ENCODE measurements around the gene CADPS2. TPM values are rescaled to one million over a fixed set of nuclear protein-coding genes. Genes with fewer than 3 reads are reported as not detected.
"Not testable (repeated sequence)": the region's sequence is repeated elsewhere in the genome, so short reads cannot be mapped to it uniquely, and the experiment has no call there.

Gene CADPS2
- total RNA-seq, 1 experiment from 2014 or later: 12.2 TPM

- Mint-ChIP-seq H3K4me1 (peaks cover 58% of the 10 kb centered on the region), H3K9me3 (peaks cover 16% of the 10 kb centered on the region), H3K27ac (peak overlapping the region; percentile 100), H3K36me3 (peaks cover 14% of the 10 kb centered on the region), H3K27me3 (ENCODE audit: low read depth) (no peaks in the 10 kb centered on the region), H3K4me3 (peak overlapping the region; percentile 48)
- CTCF ChIA-PET: no interaction called here
- TF ChIP-seq MAX (CRISPR knock-in tag; IDR thresholded peaks at IDR 0.05) (no peak), ZNF512 (CRISPR knock-in tag; IDR thresholded peaks at IDR 0.05; ENCODE audit: borderline replicate concordance) (no peak), STAT6 (CRISPR knock-in tag; conservative IDR thresholded peaks at IDR 0.05; ENCODE audit: low read depth) (no peak), CREM (CRISPR knock-in tag; IDR thresholded peaks at IDR 0.05) (no peak), NR2C2 (CRISPR knock-in tag; IDR thresholded peaks at IDR 0.05) (no peak), ERG (CRISPR knock-in tag; IDR thresholded peaks at IDR 0.05) (no peak), FOXK1 (CRISPR knock-in tag; IDR thresholded peaks at IDR 0.05) (no peak), ZNF425 (CRISPR knock-in tag; conservative IDR thresholded peaks at IDR 0.05) (no peak), SP1 (CRISPR knock-in tag; conservative IDR thresholded peaks at IDR 0.05) (no peak), AFF4 (CRISPR knock-in tag; IDR thresholded peaks at IDR 0.05; ENCODE audit: borderline replicate concordance) (no peak)
- DNase-seq (ENCODE audit: low spot score): no peak
- ATAC-seq: no peak
- POLR2A ChIA-PET: no interaction called here
Measured at GRCh38 chr7:122679813-122680212, 206.4 kb downstream of the CADPS2 start.

- CTCF ChIA-PET; POLR2A ChIA-PET; H3K27me3 Mint-ChIP-seq (ENCODE audit: low read depth): not testable (repeated sequence)
- H3K4me3 Mint-ChIP-seq: peak overlapping the region; percentile 48
- H3K4me1 Mint-ChIP-seq: peaks cover 58% of the 10 kb centered on the region
- peak overlapping the region; percentile 100 for H3K27ac Mint-ChIP-seq
- DNase-seq (ENCODE audit: low spot score) (peak; percentile 88), ATAC-seq (peak; percentile 75)
- peaks cover 17% of the 10 kb centered on the region for H3K36me3 Mint-ChIP-seq
- peaks cover 19% of the 10 kb centered on the region for H3K9me3 Mint-ChIP-seq
- TF ChIP-seq ZNF423 (CRISPR knock-in tag; IDR thresholded peaks at IDR 0.05): peak; percentile 18; the same call in 1 of the 2 replicates
- TF ChIP-seq ETV6 (CRISPR knock-in tag; IDR thresholded peaks at IDR 0.05): peak; percentile 87
- peak; percentile 66; the same call in 1 of the 2 replicates for TF ChIP-seq MAX (CRISPR knock-in tag; IDR thresholded peaks at IDR 0.05)
- peak; percentile 73; the same call in 1 of the 2 replicates for TF ChIP-seq NFE2L1 (CRISPR knock-in tag; IDR thresholded peaks at IDR 0.05)
- TF ChIP-seq TEAD4 (CRISPR knock-in tag; IDR thresholded peaks at IDR 0.05): peak; percentile 86; the same call in 1 of the 2 replicates
- TF ChIP-seq PRRX2 (CRISPR knock-in tag; IDR thresholded peaks at IDR 0.05): peak; percentile 80; the same call in 1 of the 2 replicates
- peak; percentile 45; the same call in 1 of the 2 replicates for TF ChIP-seq AFF4 (CRISPR knock-in tag; IDR thresholded peaks at IDR 0.05; ENCODE audit: borderline replicate concordance)
- 0 out of 2 replicates have a peak, but pooled peaks have one; percentile 49 for TF ChIP-seq ZBTB43 (CRISPR knock-in tag; IDR thresholded peaks at IDR 0.05)
Measured at GRCh38 chr7:122679269-122679709, 207.0 kb downstream of the CADPS2 start.

Data from WTC11 (cell line).